ENCODE results near the gene RNASE8. TPM values are rescaled to one million over a fixed set of nuclear protein-coding genes. Genes with fewer than 3 reads are reported as not detected.

Gene RNASE8
- total and polyA plus RNA-seq, 2 of the 8 experiments (the other 6 are each of a cell fraction or from before 2014, with no cell fraction given) = not detected

DNA sequence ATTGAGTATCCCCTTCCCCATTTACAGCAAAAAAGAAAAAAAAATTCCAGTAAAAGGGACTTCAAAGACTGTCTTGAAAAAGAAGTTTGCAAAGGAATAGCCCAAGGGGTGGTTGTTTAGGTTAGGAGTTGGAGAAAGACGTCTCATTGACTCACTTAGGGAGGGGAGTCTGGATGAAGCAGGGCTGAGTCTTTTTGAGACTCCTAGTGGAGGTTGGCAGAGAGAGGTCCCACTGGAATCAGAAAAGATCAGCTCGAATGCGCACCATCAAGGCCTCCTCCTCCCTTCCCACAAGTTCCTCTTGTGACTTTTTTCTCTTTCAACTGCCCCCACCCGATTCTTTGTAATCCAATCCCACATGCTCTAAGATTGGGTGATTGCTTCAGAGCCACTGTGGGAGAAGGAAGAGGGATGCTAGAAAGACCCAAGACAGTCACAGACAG, 14.4 kb downstream of the RNASE8 start:
- Histone ChIP-seq H3K4me2 (ENCODE audit: insufficient read depth in 1 of 2, low read depth in 2 of 2, low read length in 2 of 2) (peak overlapping the region; percentile 94 to 96), H3K4me3 (ENCODE audit: extremely low read depth in 1 of 4, insufficient read depth in 2 of 4, low read depth in 3 of 4, low read length in 4 of 4) (peak overlapping the region; percentile 52 to 98 (median 82); a peak in 7 of 8 replicates), H3K9me3 (ENCODE audit: insufficient read depth in 2 of 2, low read depth in 1 of 2, low read length in 1 of 2) (no peaks in the 10 kb centered on the region), H4K8ac (ENCODE audit: extremely low read depth, insufficient read depth, low read length) (no peak overlapping the region), H4K20me1 (replicated peaks in 1 of 2; ENCODE audit: control insufficient read depth in 1 of 2, insufficient read depth in 2 of 2, low read length in 2 of 2) (peaks cover 2 to 5% of the 10 kb centered on the region in 2 experiments), H4K91ac (replicated peaks; ENCODE audit: insufficient read length, low read length) (peak overlapping the region; percentile 71), H2BK20ac (ENCODE audit: low read length) (no peak overlapping the region), H3K18ac (ENCODE audit: extremely low read depth, low read length) (0 out of 2 replicates have a peak overlapping the region, but pooled peaks have one; percentile 51), H3K56ac (replicated peaks; ENCODE audit: insufficient read length, low read depth, low read length) (no peak overlapping the region), H2AFZ (ENCODE audit: low read length) (no peak overlapping the region), H2AK5ac (ENCODE audit: low read depth, low read length) (no peak overlapping the region), H3K23ac (ENCODE audit: insufficient read length) (no peak overlapping the region), H3K36me3 (ENCODE audit: control insufficient read depth in 2 of 4, insufficient read depth in 4 of 4, low read length in 3 of 4) (peaks cover 23 to 33% (median 31%) of the 10 kb centered on the region in 4 experiments), H3K79me2 (ENCODE audit: control insufficient read depth in 1 of 2, insufficient read depth in 2 of 2, low read length in 2 of 2) (peaks cover 0 to 13% of the 10 kb centered on the region in 2 experiments; a peak in 2 of 4 replicates), H3K27me3 (replicated peaks in 1 of 4; ENCODE audit: control insufficient read depth in 3 of 4, extremely low read depth in 1 of 4, insufficient read depth in 3 of 4, low read length in 3 of 4) (peaks cover 0 to 4% (median 0%) of the 10 kb centered on the region in 4 experiments; a peak in 3 of 7 replicates), H3K14ac (ENCODE audit: insufficient read length) (no peak overlapping the region), H3K23me2 (ENCODE audit: low read depth, low read length) (peaks cover 25% of the 10 kb centered on the region; the same call in 1 of the 2 replicates), H3K9ac (replicated peaks in 1 of 4; ENCODE audit: extremely low read depth in 1 of 4, low read depth in 3 of 4, low read length in 3 of 4) (peak overlapping the region in 2 of 4 experiments; percentile 16 to 27; a peak in 3 of 7 replicates), H3K4ac (replicated peaks; ENCODE audit: insufficient read length, low read depth, low read length) (no peak overlapping the region), H4K5ac (ENCODE audit: insufficient read length, low read depth, low read length) (no peak overlapping the region), H3K79me1 (ENCODE audit: low read depth, low read length) (no peaks in the 10 kb centered on the region; the same call in 1 of the 2 replicates), H2BK120ac (replicated peaks; ENCODE audit: low read depth, low read length) (peak overlapping the region; percentile 19), H2BK5ac (ENCODE audit: low read depth, low read length) (peak overlapping the region; percentile 95; the same call in 1 of the 2 replicates), H3K4me1 (replicated peaks in 1 of 4; ENCODE audit: control insufficient read depth in 3 of 4, insufficient read depth in 4 of 4, low read length in 3 of 4) (peaks cover 3 to 14% (median 7%) of the 10 kb centered on the region in 4 experiments), H3K27ac (ENCODE audit: low read depth, low read length) (no peak overlapping the region), H2BK15ac (ENCODE audit: low read length) (no peak overlapping the region), H2BK12ac (ENCODE audit: low read depth, low read length) (no peak overlapping the region)
- 41% methylated on average over 4 of the region's 4 CpGs; no CpG with 5 or more reads in 1 of the 2 experiments for WGBS, 2 experiments (ENCODE audit: extremely low coverage in 1 of 2, insufficient coverage in 1 of 2, insufficient read length in 1 of 2, insufficient replicate concordance in 2 of 2, low coverage in 1 of 2, low lambda C conversion rate in 2 of 2, missing lambda C conversion rate in 1 of 2)
- DNase-seq (ENCODE audit: low read depth in 1 of 2, low spot score in 2 of 2) (no peak), FAIRE-seq (no peak)
- TF ChIP-seq RNF2 (IDR thresholded peaks at IDR 0.05; ENCODE audit: borderline replicate concordance, low read depth, low read length, missing control alignments, poor library complexity, severe bottlenecking) (no peak), CHD1 (IDR thresholded peaks at IDR 0.05; ENCODE audit: low read depth, low read length) (no peak), SP4 (IDR thresholded peaks at IDR 0.05; ENCODE audit: low read length) (no peak), CEBPB (IDR thresholded peaks at IDR 0.05; ENCODE audit: low read depth, low read length) (no peak), RXRA (IDR thresholded peaks at IDR 0.05; ENCODE audit: insufficient read depth, low read depth, low read length) (no peak), GTF2F1 (IDR thresholded peaks at IDR 0.05; ENCODE audit: borderline replicate concordance, low read depth, low read length) (no peak), SIN3A (conservative IDR thresholded peaks at IDR 0.05 in 1 of 2, IDR thresholded peaks at IDR 0.05 in 1 of 2; ENCODE audit: low read depth in 1 of 2, low read length in 2 of 2) (no peak), KDM5A (IDR thresholded peaks at IDR 0.05; ENCODE audit: low read length) (no peak), SP1 (IDR thresholded peaks at IDR 0.05; ENCODE audit: low read depth, low read length) (no peak)
- POLR2A ChIA-PET (ENCODE audit: partially characterized antibody) = interaction anchor here (0.9 to 12.4 kb wide), 14 partner anchors 10 to 199 kb away, joined by 3 to 245 read pairs (median 7); partner anchors contain the start of genes TMEM253 and ZNF219
- CTCF ChIA-PET (ENCODE audit: partially characterized antibody) = interaction anchor here (0.7 to 6.6 kb wide), 22 partner anchors 9 to 214 kb away, joined by 3 to 110 read pairs (median 11); partner anchors contain the start of genes NDRG2, OR5AU1 and TMEM253
